Measurements from ENCODE around the gene LTBP1. TPM values are rescaled to one million over a fixed set of nuclear protein-coding genes. Genes with fewer than 3 reads are reported as not detected.

LTBP1 gene
- polyA plus RNA-seq, 3 donors: 74.7 to 90.0 (median 83.3) TPM

- DNase-seq (ENCODE audit: low read depth in 3 of 3, low spot score in 2 of 3): no peak
Measured at GRCh38 chr2:33178209-33178608, 231.5 kb downstream of the LTBP1 start.

- DNase-seq (ENCODE audit: low read depth in 3 of 3, low spot score in 2 of 3): no peak
Measured at GRCh38 chr2:33180915-33181314, 234.2 kb downstream of the LTBP1 start.

GRCh38 chr2:33181466-33181865, 234.7 kb downstream of the LTBP1 start:
- DNase-seq (ENCODE audit: low read depth in 3 of 3, low spot score in 2 of 3): no peak

GRCh38 chr2:33184041-33184440, 237.3 kb downstream of the LTBP1 start:
- no peak for DNase-seq (ENCODE audit: low read depth in 3 of 3, low spot score in 2 of 3)

- DNase-seq (ENCODE audit: low read depth in 3 of 3, low spot score in 2 of 3): no peak
Measured at GRCh38 chr2:33186937-33187336, 240.2 kb downstream of the LTBP1 start.

- DNase-seq (ENCODE audit: low read depth in 3 of 3, low spot score in 2 of 3): no peak
Measured at GRCh38 chr2:33188799-33189198, 242.0 kb downstream of the LTBP1 start.

- DNase-seq (ENCODE audit: low read depth in 3 of 3, low spot score in 2 of 3): no peak
Measured at GRCh38 chr2:33190393-33190937, 243.7 kb downstream of the LTBP1 start.

GRCh38 chr2:33195891-33196290, 249.1 kb downstream of the LTBP1 start:
- DNase-seq (ENCODE audit: low read depth in 3 of 3, low spot score in 2 of 3): no peak

- DNase-seq (ENCODE audit: low read depth in 3 of 3, low spot score in 2 of 3): no peak
Measured at GRCh38 chr2:33196700-33197099, 249.9 kb downstream of the LTBP1 start.

GRCh38 chr2:33197198-33197938, 250.6 kb downstream of the LTBP1 start:
- DNase-seq (ENCODE audit: low read depth in 3 of 3, low spot score in 2 of 3): no peak

- no peak for DNase-seq (ENCODE audit: low read depth in 3 of 3, low spot score in 2 of 3)
Measured at GRCh38 chr2:33202641-33203522, 256.1 kb downstream of the LTBP1 start.

GRCh38 chr2:33204945-33205344, 258.2 kb downstream of the LTBP1 start:
- DNase-seq (ENCODE audit: low read depth in 3 of 3, low spot score in 2 of 3): no peak

- DNase-seq (ENCODE audit: low read depth in 3 of 3, low spot score in 2 of 3): no peak
Measured at GRCh38 chr2:33205693-33206434, 259.1 kb downstream of the LTBP1 start.

- no peak for DNase-seq (ENCODE audit: low read depth in 3 of 3, low spot score in 2 of 3)
Measured at GRCh38 chr2:33207151-33207740, 260.5 kb downstream of the LTBP1 start.

GRCh38 chr2:33208400-33208799, 261.6 kb downstream of the LTBP1 start:
- no peak for DNase-seq (ENCODE audit: low read depth in 3 of 3, low spot score in 2 of 3)

GRCh38 chr2:33209976-33210375, 263.2 kb downstream of the LTBP1 start:
- DNase-seq (ENCODE audit: low read depth in 3 of 3, low spot score in 2 of 3): no peak

GRCh38 chr2:33210626-33211025, 263.9 kb downstream of the LTBP1 start:
- no peak for DNase-seq (ENCODE audit: low read depth in 3 of 3, low spot score in 2 of 3)

GRCh38 chr2:33212151-33212550, 265.4 kb downstream of the LTBP1 start:
- DNase-seq (ENCODE audit: low read depth in 3 of 3, low spot score in 2 of 3): no peak

- DNase-seq (ENCODE audit: low read depth in 3 of 3, low spot score in 2 of 3): no peak
Measured at GRCh38 chr2:33213244-33213643, 266.5 kb downstream of the LTBP1 start.

GRCh38 chr2:33213648-33214047, 266.9 kb downstream of the LTBP1 start:
- no peak for DNase-seq (ENCODE audit: low read depth in 3 of 3, low spot score in 2 of 3)

- DNase-seq (ENCODE audit: low read depth in 3 of 3, low spot score in 2 of 3): no peak
Measured at GRCh38 chr2:33214436-33214835, 267.7 kb downstream of the LTBP1 start.
